GM12874 (cell line): ENCODE data around the gene TRIM25.

Experiments used
- TF ChIP-seq, protein P1 (sequence below): IDR thresholded peaks from 2 replicates; pipeline ENCODE4 v1.5.1; 2011; ENCODE audit warnings: low read depth, mild to moderate bottlenecking, control low read depth, low read length, moderate library complexity; ENCODE audit not compliant: insufficient read depth

Gene TRIM25

DNA sequence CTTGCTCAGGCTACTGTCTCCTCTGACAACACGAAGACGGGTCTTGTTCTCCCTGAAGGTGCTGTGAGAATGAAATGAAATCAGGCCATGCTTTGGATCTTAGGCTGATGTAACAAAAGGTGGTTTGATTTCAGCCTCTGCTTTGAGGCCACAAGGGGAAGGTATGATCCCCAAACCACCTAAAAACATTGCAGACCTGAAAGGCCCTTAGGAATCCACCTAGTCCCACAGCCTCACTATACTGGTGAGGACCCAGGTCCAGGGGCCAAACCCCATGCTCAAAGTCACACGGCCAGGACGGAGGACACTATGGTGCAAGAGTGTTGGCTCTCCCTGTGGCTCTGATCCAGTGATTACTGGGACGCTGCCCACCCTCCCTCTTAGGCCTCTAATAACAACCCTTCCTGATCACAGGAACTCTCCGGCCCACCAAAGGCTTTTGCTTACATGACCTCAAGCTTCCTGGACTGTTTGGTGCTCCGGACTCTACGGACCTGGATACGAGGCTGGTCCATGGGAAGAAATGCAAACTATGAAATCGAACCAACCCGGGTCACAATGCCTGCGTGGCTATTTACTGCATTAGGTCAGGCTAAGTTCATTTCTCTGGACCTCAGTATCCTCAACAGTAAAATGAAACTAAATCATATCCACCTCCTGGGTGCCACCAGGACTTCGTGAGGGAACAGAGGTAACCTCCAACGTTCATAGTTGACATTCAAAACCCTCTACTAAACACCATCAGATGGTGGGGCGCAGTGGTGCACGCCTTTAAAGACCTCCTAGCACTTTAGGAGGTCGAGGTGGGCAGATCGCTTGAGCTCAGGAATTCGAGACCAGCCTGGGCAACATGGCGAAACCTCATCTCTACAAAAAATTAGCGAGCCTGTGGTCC lies 1.5 kb downstream of the TRIM25 start:
- TF ChIP-seq, protein P1, sequence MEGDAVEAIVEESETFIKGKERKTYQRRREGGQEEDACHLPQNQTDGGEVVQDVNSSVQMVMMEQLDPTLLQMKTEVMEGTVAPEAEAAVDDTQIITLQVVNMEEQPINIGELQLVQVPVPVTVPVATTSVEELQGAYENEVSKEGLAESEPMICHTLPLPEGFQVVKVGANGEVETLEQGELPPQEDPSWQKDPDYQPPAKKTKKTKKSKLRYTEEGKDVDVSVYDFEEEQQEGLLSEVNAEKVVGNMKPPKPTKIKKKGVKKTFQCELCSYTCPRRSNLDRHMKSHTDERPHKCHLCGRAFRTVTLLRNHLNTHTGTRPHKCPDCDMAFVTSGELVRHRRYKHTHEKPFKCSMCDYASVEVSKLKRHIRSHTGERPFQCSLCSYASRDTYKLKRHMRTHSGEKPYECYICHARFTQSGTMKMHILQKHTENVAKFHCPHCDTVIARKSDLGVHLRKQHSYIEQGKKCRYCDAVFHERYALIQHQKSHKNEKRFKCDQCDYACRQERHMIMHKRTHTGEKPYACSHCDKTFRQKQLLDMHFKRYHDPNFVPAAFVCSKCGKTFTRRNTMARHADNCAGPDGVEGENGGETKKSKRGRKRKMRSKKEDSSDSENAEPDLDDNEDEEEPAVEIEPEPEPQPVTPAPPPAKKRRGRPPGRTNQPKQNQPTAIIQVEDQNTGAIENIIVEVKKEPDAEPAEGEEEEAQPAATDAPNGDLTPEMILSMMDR: no peak

DNA sequence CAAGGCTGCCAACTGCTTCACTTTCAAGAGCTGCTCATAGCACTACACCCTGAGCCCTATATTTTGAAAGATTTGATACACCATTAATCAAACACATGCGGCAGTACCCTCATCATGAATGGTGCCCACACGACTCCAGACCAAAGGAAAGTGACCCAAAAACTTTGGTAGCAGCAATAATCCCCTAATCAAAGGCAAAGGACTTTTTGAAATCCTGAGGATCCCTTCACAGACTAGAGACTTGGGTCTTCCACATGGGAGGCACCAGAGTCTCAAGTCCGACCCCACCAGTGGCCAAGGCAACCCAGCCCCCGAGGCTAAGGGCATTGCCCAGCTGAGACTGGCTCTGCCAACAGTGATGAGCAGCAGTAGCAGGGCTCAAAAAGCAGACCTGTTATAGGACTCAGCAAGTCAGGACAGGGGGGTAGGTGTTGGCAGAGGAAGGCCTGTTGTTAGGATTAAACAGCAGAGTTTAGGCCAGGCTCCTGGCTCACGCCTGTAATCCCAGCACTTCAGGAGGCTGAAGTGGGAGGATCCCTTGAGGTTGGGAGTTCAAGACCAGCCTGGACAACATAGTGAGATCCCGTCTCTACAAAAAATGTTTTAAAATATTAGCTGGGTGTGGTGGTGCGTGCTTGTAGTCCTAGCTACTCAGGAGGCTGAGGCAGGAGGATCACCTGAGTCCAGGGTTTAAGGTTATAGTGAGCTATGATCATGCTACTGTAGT lies 3.2 kb downstream of the TRIM25 start:
- TF ChIP-seq, protein P1: no peak

GRCh38 chr17:56909742-56910508 lies 3.9 kb downstream of the TRIM25 start:
- TF ChIP-seq, protein P1: no peak

DNA sequence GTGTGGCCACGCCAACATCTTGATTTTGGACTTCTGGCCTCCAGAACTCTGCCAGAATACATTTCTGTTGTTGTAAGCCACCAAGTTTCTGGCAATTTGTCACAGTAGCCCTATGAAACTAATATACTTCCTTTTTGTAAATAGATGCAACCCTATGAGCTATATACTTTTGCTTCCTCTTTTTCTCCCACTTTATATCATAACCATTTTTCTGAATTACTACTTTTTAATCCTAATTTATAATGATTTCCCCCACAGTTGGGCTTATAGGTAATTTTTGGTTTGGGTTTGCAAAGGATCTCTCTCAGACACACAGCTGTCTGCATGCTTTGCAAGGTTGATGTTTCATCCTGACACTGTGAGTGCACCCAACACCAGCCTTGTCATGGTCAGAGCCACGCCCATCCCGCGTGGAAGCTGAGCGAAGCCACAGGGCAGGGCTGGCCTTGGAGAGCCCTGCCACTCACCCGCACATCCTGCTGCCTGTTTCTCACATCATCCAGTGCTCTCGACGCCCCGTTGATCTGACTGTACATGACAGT lies 5.8 kb downstream of the TRIM25 start:
- TF ChIP-seq, protein P1: no peak

DNA sequence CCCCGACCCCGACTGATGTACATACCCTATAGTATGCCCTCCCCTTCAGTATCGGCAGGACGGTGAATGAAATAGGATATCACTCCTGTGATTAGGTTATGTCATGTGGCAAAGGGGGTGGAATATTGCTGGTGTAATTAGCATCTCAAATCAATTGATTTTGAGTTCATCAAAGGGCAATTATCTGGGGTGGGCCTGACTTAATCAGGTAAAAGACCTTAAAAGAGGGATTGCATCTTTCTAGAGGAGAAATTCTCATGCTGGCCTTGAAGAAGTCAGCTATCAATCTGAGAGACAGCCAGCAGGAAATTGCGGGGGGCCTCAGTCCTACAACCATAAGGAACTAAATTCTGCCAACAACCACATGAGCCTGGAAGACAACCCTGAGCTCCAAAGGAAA lies 10.3 kb downstream of the TRIM25 start:
- TF ChIP-seq, protein P1: no peak

DNA sequence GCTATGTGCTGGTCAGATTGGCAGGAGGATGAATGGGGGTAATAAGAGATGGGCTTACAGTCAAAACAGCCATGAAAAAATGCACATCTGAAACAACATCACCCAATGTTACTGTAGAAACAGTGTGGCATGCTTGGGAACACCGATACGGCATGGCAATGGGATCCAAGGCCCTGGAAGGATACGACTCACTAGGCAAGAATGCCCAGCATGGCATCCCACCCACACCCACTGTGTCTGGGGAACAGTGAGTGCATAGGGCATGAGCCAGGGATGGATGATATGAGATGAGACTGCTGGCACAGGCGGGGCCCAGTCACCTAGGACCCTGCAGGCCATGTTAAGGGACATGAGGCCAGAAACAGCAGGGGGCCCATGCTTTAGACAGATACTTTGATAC lies 11.5 kb downstream of the TRIM25 start:
- TF ChIP-seq, protein P1: no peak
